ENCODE data around the gene TTLL9.

Gene TTLL9

GRCh38 chr20:31859266-31859997 lies 11.0 kb upstream of the TTLL9 start:
- no peak for DNase-seq

GRCh38 chr20:31859998-31860380 lies 10.4 kb upstream of the TTLL9 start:
- DNase-seq: no peak

GRCh38 chr20:31860390-31861134 lies 9.9 kb upstream of the TTLL9 start:
- DNase-seq: no peak

- DNase-seq: no peak
These were observed 9.4 kb upstream of the TTLL9 start for GRCh38 chr20:31861135-31861384.

- peak; percentile 76 to 80 for DNase-seq
These were observed 8.9 kb upstream of the TTLL9 start for GRCh38 chr20:31861385-31862156.

- no peak for DNase-seq
These were observed 8.3 kb upstream of the TTLL9 start for GRCh38 chr20:31862157-31862470.

GRCh38 chr20:31862506-31862905 lies 7.9 kb upstream of the TTLL9 start:
- DNase-seq: no peak

GRCh38 chr20:31863296-31864085 lies 6.9 kb upstream of the TTLL9 start:
- no peak for DNase-seq

GRCh38 chr20:31864521-31865400 lies 5.7 kb upstream of the TTLL9 start:
- no peak for DNase-seq

- no peak for DNase-seq
These were observed 4.2 kb upstream of the TTLL9 start for GRCh38 chr20:31866221-31866620.

GRCh38 chr20:31868853-31869672 lies 1.4 kb upstream of the TTLL9 start:
- no peak for DNase-seq

- DNase-seq: no peak
These were observed 827 bp upstream of the TTLL9 start for GRCh38 chr20:31869673-31869941.

- DNase-seq: no peak
These were observed 538 bp downstream of the TTLL9 start for GRCh38 chr20:31870726-31871617.

- no peak for DNase-seq
These were observed 1.2 kb downstream of the TTLL9 start for GRCh38 chr20:31871618-31871954.

GRCh38 chr20:31872406-31872805 lies 2.0 kb downstream of the TTLL9 start:
- no peak for DNase-seq

- DNase-seq: no peak
These were observed 5.2 kb downstream of the TTLL9 start for GRCh38 chr20:31875671-31876070.

GRCh38 chr20:31877684-31878083 lies 7.2 kb downstream of the TTLL9 start:
- DNase-seq: no peak

- DNase-seq: peak; percentile 84 to 89
These were observed 8.9 kb downstream of the TTLL9 start for GRCh38 chr20:31879143-31879987.

GRCh38 chr20:31881945-31882344 lies 11.5 kb downstream of the TTLL9 start:
- no peak for DNase-seq

- DNase-seq: no peak
These were observed 13.4 kb downstream of the TTLL9 start for GRCh38 chr20:31883829-31884228.

Data from CD4-positive, alpha-beta T cell treated with Interleukin-1 beta for 1 hour (primary cell).